HL-60 (cell line): ENCODE data around the gene KAZN.

Experiments
- DNase-seq, 2 experiments: peaks; one replicate each; pipeline ENCODE4 v3.0.0-alpha.2; 2010 to 2020; ENCODE audit warnings: low read depth in 1 of 2, low spot score in 1 of 2
- H3K27ac ChIP-seq: fragments of 250-450 bp; sonication (Bioruptor Pico); replicated peaks from 2 replicates; pipeline ENCODE4 v1.5.1; 2020; ENCODE audit warnings: mild to moderate bottlenecking, moderate library complexity
- H3K27me3 ChIP-seq: fragments of 250-450 bp; sonication (Bioruptor Pico); 2 replicates; pipeline ENCODE4 v1.5.1; 2021; ENCODE audit warnings: mild to moderate bottlenecking, moderate library complexity; ENCODE audit not compliant: insufficient read depth, poor library complexity, severe bottlenecking
- H3K4me3 ChIP-seq: replicated peaks from 2 replicates; pipeline ENCODE4 v1.5.1; 2011; ENCODE audit warnings: mild to moderate bottlenecking, control low read depth, low read length; ENCODE audit not compliant: insufficient read depth
- GABPA ChIP-seq: IDR thresholded peaks from 2 replicates; pipeline ENCODE4 v1.6.1; 2012; ENCODE audit warnings: low read depth
- POLR2AphosphoS5 ChIP-seq: IDR thresholded peaks from 2 replicates; pipeline ENCODE4 v1.6.1; 2012; ENCODE audit warnings: low read depth
- SPI1 ChIP-seq: IDR thresholded peaks from 2 replicates; pipeline ENCODE4 v1.6.1; 2012; ENCODE audit warnings: low read depth, mild to moderate bottlenecking, borderline replicate concordance
- TF ChIP-seq, protein P1 (sequence below): IDR thresholded peaks from 2 replicates; pipeline ENCODE4 v1.6.1; 2012; ENCODE audit warnings: low read depth; ENCODE audit not compliant: insufficient replicate concordance
- TF ChIP-seq, protein P2 (sequence below): IDR thresholded peaks from one replicate; pipeline ENCODE4 v1.5.1; 2011; ENCODE audit warnings: low read length, control low read depth, inconsistent platforms; ENCODE audit not compliant: insufficient read depth

Gene KAZN

DNA sequence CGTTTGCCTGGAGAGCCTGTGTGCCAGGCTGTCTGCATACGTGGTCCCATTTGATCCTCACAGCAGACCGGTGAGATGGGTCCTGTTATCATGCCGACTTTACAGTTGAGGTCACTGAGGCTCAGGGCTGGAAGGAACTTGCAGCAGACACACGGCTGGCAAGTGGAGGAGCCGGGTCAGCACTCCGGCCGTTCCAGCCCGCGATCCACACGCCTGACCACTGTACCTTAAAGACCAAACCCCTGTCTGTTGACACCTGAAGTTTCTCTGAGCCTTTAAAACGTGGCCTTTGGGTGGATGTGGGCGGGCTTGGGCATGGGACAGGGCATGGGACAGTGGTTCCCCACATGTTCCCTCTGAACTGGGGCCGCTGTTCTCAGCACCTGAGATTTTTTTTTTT, 383.5 kb downstream of the KAZN start:
- no peak for DNase-seq
- no peak overlapping the region for H3K27ac ChIP-seq
- TF ChIP-seq SPI1, result no peak
- TF ChIP-seq, protein P1, sequence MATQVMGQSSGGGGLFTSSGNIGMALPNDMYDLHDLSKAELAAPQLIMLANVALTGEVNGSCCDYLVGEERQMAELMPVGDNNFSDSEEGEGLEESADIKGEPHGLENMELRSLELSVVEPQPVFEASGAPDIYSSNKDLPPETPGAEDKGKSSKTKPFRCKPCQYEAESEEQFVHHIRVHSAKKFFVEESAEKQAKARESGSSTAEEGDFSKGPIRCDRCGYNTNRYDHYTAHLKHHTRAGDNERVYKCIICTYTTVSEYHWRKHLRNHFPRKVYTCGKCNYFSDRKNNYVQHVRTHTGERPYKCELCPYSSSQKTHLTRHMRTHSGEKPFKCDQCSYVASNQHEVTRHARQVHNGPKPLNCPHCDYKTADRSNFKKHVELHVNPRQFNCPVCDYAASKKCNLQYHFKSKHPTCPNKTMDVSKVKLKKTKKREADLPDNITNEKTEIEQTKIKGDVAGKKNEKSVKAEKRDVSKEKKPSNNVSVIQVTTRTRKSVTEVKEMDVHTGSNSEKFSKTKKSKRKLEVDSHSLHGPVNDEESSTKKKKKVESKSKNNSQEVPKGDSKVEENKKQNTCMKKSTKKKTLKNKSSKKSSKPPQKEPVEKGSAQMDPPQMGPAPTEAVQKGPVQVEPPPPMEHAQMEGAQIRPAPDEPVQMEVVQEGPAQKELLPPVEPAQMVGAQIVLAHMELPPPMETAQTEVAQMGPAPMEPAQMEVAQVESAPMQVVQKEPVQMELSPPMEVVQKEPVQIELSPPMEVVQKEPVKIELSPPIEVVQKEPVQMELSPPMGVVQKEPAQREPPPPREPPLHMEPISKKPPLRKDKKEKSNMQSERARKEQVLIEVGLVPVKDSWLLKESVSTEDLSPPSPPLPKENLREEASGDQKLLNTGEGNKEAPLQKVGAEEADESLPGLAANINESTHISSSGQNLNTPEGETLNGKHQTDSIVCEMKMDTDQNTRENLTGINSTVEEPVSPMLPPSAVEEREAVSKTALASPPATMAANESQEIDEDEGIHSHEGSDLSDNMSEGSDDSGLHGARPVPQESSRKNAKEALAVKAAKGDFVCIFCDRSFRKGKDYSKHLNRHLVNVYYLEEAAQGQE, result no peak
- TF ChIP-seq, protein P2, sequence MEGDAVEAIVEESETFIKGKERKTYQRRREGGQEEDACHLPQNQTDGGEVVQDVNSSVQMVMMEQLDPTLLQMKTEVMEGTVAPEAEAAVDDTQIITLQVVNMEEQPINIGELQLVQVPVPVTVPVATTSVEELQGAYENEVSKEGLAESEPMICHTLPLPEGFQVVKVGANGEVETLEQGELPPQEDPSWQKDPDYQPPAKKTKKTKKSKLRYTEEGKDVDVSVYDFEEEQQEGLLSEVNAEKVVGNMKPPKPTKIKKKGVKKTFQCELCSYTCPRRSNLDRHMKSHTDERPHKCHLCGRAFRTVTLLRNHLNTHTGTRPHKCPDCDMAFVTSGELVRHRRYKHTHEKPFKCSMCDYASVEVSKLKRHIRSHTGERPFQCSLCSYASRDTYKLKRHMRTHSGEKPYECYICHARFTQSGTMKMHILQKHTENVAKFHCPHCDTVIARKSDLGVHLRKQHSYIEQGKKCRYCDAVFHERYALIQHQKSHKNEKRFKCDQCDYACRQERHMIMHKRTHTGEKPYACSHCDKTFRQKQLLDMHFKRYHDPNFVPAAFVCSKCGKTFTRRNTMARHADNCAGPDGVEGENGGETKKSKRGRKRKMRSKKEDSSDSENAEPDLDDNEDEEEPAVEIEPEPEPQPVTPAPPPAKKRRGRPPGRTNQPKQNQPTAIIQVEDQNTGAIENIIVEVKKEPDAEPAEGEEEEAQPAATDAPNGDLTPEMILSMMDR, result no peak
- TF ChIP-seq POLR2AphosphoS5, result no peak
- no peak for TF ChIP-seq GABPA
- no peak overlapping the region for H3K4me3 ChIP-seq
- H3K27me3 ChIP-seq, result no peaks in the 10 kb centered on the region

DNA sequence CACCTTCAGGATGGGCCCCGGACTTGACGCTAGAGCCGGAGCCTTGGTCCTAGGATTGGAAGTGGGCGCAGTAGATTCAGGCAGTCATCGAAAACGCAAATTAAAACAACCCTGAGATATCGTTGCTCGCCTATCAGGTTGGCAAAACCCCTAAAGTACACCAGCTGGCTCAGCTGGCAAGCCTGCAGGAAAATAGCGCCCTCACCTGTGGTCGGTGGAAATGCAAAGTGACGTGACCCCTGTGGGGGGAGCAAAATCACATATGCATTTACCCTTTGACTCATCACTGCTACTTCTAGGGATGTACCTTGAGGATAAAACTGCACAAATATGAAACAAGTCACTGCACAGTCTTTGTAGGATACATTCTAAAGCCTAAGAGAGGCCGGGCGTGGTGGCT, 384.8 kb downstream of the KAZN start:
- DNase-seq, result no peak
- TF ChIP-seq GABPA (no peak), SPI1 (no peak), POLR2AphosphoS5 (no peak)
- TF ChIP-seq, protein P1, result no peak
- TF ChIP-seq, protein P2, result no peak
- Histone ChIP-seq H3K4me3 (no peak overlapping the region), H3K27ac (no peak overlapping the region), H3K27me3 (no peaks in the 10 kb centered on the region)

DNA sequence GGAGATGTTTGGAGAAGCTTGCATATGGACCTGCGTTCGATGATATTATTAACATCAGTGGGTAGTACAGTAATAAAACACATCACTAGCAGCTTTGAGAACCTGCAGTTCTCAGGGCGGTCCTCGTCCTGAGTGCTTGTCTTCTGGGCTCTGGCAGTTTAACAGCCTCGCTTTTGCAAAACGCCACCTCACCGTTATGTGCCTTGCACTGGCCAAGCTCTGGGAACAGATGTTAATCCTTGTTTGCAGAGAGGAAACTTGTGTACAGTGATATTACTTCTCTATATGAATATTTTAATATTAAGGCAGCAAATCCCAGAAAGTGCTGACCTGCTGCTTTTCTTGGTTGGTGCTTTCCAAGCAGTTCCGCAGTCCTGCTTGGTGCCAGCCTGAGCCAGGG, 387.7 kb downstream of the KAZN start:
- TF ChIP-seq, protein P1, result no peak
- no peak for TF ChIP-seq SPI1
- no peak for TF ChIP-seq POLR2AphosphoS5
- TF ChIP-seq, protein P2, result no peak
- TF ChIP-seq GABPA, result no peak

More for the DNA sequence above, 387.7 kb downstream of the KAZN start:
- no peak overlapping the region for H3K4me3 ChIP-seq
- H3K27me3 ChIP-seq, result no peaks in the 10 kb centered on the region
- DNase-seq, result no peak
- H3K27ac ChIP-seq, result no peak overlapping the region
